Mesenchymal stem cell (in vitro differentiated cells and primary cell): Measurements from ENCODE around the gene IKZF2.
A peak's percentile ranks its signal among the peaks of the same experiment; 100 is the strongest.

Source experiments
- DNase-seq: peaks from one replicate; pipeline ENCODE4 v3.0.0-alpha.2; 2013
- H2AFZ ChIP-seq: one replicate; pipeline ENCODE4 v1.6.1; 2013; ENCODE audit warnings: low read depth, mild to moderate bottlenecking, control low read depth, inconsistent platforms, low read length, moderate library complexity
- H2AK5ac ChIP-seq: 2 replicates; pipeline ENCODE4 v1.6.1; 2013; ENCODE audit warnings: low read length, moderate library complexity, mild to moderate bottlenecking, inconsistent platforms; ENCODE audit not compliant: severe bottlenecking
- H2BK120ac ChIP-seq: one replicate; pipeline ENCODE4 v1.6.1; 2013; ENCODE audit warnings: low read depth, mild to moderate bottlenecking, inconsistent platforms, low read length, moderate library complexity
- H2BK12ac ChIP-seq, 2 experiments: one replicate each; pipeline ENCODE4 v1.6.1; 2013; ENCODE audit warnings: inconsistent platforms in 2 of 2, low read length in 2 of 2, mild to moderate bottlenecking in 2 of 2, moderate library complexity in 2 of 2, control low read depth in 1 of 2
- H2BK15ac ChIP-seq: one replicate; pipeline ENCODE4 v1.6.1; 2013; ENCODE audit warnings: mild to moderate bottlenecking, low read depth, inconsistent platforms; ENCODE audit not compliant: poor library complexity, severe bottlenecking
- H2BK5ac ChIP-seq: 2 replicates; pipeline ENCODE4 v1.6.1; 2013; ENCODE audit warnings: low read depth, mild to moderate bottlenecking, low read length, control low read depth, inconsistent platforms; ENCODE audit not compliant: poor library complexity, severe bottlenecking
- H3K14ac ChIP-seq, 2 experiments: one replicate each; pipeline ENCODE4 v1.6.1; 2013; ENCODE audit warnings: inconsistent platforms in 2 of 2, low read length in 2 of 2, control low read depth in 1 of 2, mild to moderate bottlenecking in 1 of 2, moderate library complexity in 1 of 2
- H3K18ac ChIP-seq, 2 experiments: one replicate each; pipeline ENCODE4 v1.6.1; 2013; ENCODE audit warnings: inconsistent platforms in 2 of 2, low read length in 2 of 2, control low read depth in 1 of 2, low read depth in 1 of 2, mild to moderate bottlenecking in 1 of 2
- H3K23ac ChIP-seq, 2 experiments: one replicate each; pipeline ENCODE4 v1.6.1; 2013; ENCODE audit warnings: inconsistent platforms in 2 of 2, low read length in 2 of 2, mild to moderate bottlenecking in 2 of 2, moderate library complexity in 2 of 2, control low read depth in 1 of 2
- H3K27ac ChIP-seq: 2 replicates; pipeline ENCODE4 v1.5.1; 2013; ENCODE audit warnings: mild to moderate bottlenecking, moderate library complexity, low read length, control low read depth, inconsistent platforms; ENCODE audit not compliant: poor library complexity, severe bottlenecking
- H3K27me3 ChIP-seq, 2 experiments: 2 replicates each; pipeline versions ENCODE4 v1.6.1 to v1.7.0; 2013; ENCODE audit warnings: low read length in 2 of 2, mild to moderate bottlenecking in 2 of 2, moderate library complexity in 2 of 2, control low read depth in 1 of 2, inconsistent platforms in 1 of 2; ENCODE audit not compliant: control insufficient read depth in 1 of 2, insufficient read depth in 1 of 2
- H3K36me3 ChIP-seq, 2 experiments: 2 replicates each; pipeline versions ENCODE4 v1.6.1 to v1.7.0; 2013; ENCODE audit warnings: low read length in 2 of 2, control low read depth in 1 of 2, inconsistent platforms in 1 of 2, low read depth in 1 of 2, mild to moderate bottlenecking in 1 of 2; ENCODE audit not compliant: insufficient read depth in 2 of 2, control insufficient read depth in 1 of 2
- H3K4ac ChIP-seq, 2 experiments: one replicate each; pipeline ENCODE4 v1.6.1; 2013; ENCODE audit warnings: inconsistent platforms in 2 of 2, low read length in 2 of 2, mild to moderate bottlenecking in 2 of 2, moderate library complexity in 2 of 2, control low read depth in 1 of 2, low read depth in 1 of 2
- H3K4me1 ChIP-seq: 2 replicates; pipeline ENCODE4 v1.6.1; 2013; ENCODE audit warnings: low read depth, low read length, control low read depth; ENCODE audit not compliant: control insufficient read depth, insufficient read depth
- H3K4me2 ChIP-seq: 2 replicates; pipeline ENCODE4 v1.6.1; 2013; ENCODE audit warnings: low read length, mild to moderate bottlenecking, inconsistent platforms; ENCODE audit not compliant: poor library complexity, severe bottlenecking
- H3K4me3 ChIP-seq, 2 experiments: 2 replicates each; pipeline versions ENCODE4 v1.5.1 to v1.7.0; 2013; ENCODE audit warnings: low read length in 2 of 2, mild to moderate bottlenecking in 2 of 2, control low read depth in 1 of 2, low read depth in 1 of 2; ENCODE audit not compliant: insufficient read depth in 1 of 2
- H3K79me1 ChIP-seq: replicated peaks from 2 replicates; pipeline ENCODE4 v1.6.1; 2013; ENCODE audit warnings: mild to moderate bottlenecking, control low read depth, low read length, inconsistent platforms; ENCODE audit not compliant: poor library complexity, severe bottlenecking
- H3K9ac ChIP-seq: 2 replicates; pipeline ENCODE4 v1.7.0; 2013; ENCODE audit warnings: mild to moderate bottlenecking, low read length, moderate library complexity
- H3K9me3 ChIP-seq: 2 replicates; pipeline ENCODE4 v1.7.0; 2013; ENCODE audit warnings: mild to moderate bottlenecking, low read length; ENCODE audit not compliant: control insufficient read depth
- H4K8ac ChIP-seq: one replicate; pipeline ENCODE4 v1.6.1; 2013; ENCODE audit warnings: inconsistent platforms, mild to moderate bottlenecking, low read length, moderate library complexity
- H4K91ac ChIP-seq: one replicate; pipeline ENCODE4 v1.6.1; 2013; ENCODE audit warnings: mild to moderate bottlenecking, low read length, inconsistent platforms
- WGBS: methylation state at CpG from one replicate; pipeline ENCODE4 v1.1.7; 2013; ENCODE audit warnings: mixed read lengths; 5-methylcytosine and 5-hydroxymethylcytosine counted together

IKZF2 gene

DNA sequence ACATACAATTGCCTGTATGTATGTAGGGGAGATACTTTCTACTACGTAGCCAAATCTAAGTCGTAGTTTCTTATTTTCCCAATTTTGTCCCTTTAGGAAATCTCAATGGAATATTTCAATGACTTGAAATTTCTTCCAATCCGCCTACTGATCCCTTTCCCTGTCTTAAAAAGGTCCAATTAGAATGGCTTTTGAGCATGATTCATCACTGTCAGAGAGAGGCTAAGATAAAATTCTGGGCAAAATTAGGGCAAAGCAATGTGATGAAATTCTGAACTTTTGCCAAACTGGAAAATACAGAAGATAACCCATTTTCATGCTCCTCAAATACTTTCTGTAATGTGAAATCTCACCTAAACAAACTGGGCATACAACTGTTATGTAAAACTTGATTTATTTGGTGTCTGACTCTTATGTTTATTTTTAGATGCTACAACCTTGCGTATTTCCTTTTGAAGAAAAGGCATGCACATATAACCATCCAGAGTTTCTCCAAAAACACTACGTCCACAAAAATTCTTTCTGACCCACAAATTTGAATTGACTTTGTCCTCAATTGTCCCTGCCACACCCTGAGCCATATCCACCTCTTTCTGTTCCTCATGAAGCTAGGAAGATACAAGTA, 147.1 kb downstream of the IKZF2 start:
- Histone ChIP-seq H3K23ac (no peak overlapping the region), H2AFZ (no peak overlapping the region), H3K9ac (no peak overlapping the region), H3K36me3 (peaks cover 7 to 14% of the 10 kb centered on the region in 2 experiments), H3K27me3 (no peaks in the 10 kb centered on the region), H3K4me2 (no peak overlapping the region), H2BK15ac (no peak overlapping the region), H4K91ac (no peak overlapping the region), H3K4me3 (no peak overlapping the region), H2BK120ac (no peak overlapping the region), H3K79me1 (no peaks in the 10 kb centered on the region), H4K8ac (no peak overlapping the region), H3K27ac (no peak overlapping the region), H3K18ac (no peak overlapping the region), H2BK12ac (no peak overlapping the region), H2AK5ac (no peak overlapping the region), H2BK5ac (no peak overlapping the region), H3K4ac (no peak overlapping the region), H3K4me1 (no peaks in the 10 kb centered on the region), H3K9me3 (no peaks in the 10 kb centered on the region), H3K14ac (no peak overlapping the region)
- DNase-seq: no peak
- 85% methylated on average over 5 of the region's 5 CpGs for WGBS

DNA sequence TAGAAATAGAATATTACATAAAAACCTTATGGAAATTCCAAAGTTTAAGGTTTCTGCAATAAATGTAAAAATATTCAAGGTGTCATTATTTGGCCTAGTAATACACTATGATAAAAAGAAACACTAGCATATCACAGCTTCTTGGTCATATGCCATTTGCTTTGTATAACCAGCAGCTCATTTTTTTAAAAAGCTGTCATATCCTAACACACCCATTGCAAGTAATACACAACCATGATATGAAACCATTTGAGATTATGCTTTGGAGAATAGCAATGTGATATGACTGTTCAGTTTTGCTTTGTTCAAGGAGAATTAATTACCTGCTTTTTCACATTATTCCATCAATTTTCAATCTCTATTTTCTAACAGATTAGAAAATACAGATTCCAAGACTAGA, 149.0 kb downstream of the IKZF2 start:
- Histone ChIP-seq H2BK5ac (no peak overlapping the region), H3K4ac (no peak overlapping the region), H3K14ac (no peak overlapping the region), H2BK12ac (no peak overlapping the region), H3K18ac (no peak overlapping the region), H3K4me1 (no peaks in the 10 kb centered on the region), H4K91ac (no peak overlapping the region), H2AK5ac (no peak overlapping the region), H3K27me3 (no peaks in the 10 kb centered on the region), H3K36me3 (peaks cover 3 to 7% of the 10 kb centered on the region in 2 experiments), H2BK15ac (no peak overlapping the region), H2AFZ (no peak overlapping the region), H3K23ac (no peak overlapping the region), H3K27ac (no peak overlapping the region), H3K9me3 (no peaks in the 10 kb centered on the region), H3K9ac (no peak overlapping the region), H4K8ac (no peak overlapping the region), H3K79me1 (no peaks in the 10 kb centered on the region), H2BK120ac (no peak overlapping the region), H3K4me2 (no peak overlapping the region), H3K4me3 (no peak overlapping the region)
- DNase-seq: no peak

DNA sequence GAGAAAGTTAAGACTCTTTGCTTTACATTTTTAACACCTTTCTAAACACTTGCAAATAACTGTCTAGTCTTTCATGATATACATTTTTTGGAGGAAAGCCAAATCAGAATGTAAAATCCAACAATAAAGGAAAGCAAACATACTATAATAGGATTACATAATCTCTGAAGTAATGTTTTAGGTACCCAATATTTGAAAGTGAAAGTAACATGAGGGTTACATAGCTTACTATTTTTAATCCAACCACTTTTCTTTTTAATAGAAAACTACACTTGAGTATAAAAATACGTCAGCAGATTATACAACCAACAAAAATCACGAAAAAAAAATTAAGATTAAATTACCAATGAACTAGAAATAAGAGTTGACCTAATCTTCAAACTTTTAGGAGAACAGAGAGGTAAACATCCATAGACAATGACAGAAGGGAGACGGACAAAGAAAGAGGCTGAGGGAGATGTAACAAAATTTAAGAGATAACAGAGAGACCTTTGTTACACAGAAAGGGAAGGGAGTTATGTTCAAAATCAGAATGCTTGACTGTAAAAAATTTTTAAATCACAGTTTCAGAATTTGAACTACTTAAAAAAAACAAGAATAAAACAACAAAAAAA, 150.0 kb downstream of the IKZF2 start:
- Histone ChIP-seq H3K23ac (no peak overlapping the region), H3K36me3 (no peaks in the 10 kb centered on the region), H4K91ac (no peak overlapping the region), H3K4ac (no peak overlapping the region), H2AFZ (no peak overlapping the region), H3K4me2 (no peak overlapping the region), H3K27ac (no peak overlapping the region), H3K14ac (no peak overlapping the region), H2BK12ac (no peak overlapping the region), H2BK5ac (no peak overlapping the region), H4K8ac (no peak overlapping the region), H3K4me3 (peak overlapping the region in 1 of 2 experiments; percentile 39), H2BK15ac (no peak overlapping the region), H3K79me1 (no peaks in the 10 kb centered on the region), H2BK120ac (no peak overlapping the region), H2AK5ac (no peak overlapping the region), H3K4me1 (no peaks in the 10 kb centered on the region), H3K9me3 (no peaks in the 10 kb centered on the region), H3K18ac (no peak overlapping the region), H3K27me3 (no peaks in the 10 kb centered on the region), H3K9ac (peak overlapping the region; percentile 85)
- no peak for DNase-seq
- 100% methylated on average over 1 of the region's 3 CpGs for WGBS

DNA sequence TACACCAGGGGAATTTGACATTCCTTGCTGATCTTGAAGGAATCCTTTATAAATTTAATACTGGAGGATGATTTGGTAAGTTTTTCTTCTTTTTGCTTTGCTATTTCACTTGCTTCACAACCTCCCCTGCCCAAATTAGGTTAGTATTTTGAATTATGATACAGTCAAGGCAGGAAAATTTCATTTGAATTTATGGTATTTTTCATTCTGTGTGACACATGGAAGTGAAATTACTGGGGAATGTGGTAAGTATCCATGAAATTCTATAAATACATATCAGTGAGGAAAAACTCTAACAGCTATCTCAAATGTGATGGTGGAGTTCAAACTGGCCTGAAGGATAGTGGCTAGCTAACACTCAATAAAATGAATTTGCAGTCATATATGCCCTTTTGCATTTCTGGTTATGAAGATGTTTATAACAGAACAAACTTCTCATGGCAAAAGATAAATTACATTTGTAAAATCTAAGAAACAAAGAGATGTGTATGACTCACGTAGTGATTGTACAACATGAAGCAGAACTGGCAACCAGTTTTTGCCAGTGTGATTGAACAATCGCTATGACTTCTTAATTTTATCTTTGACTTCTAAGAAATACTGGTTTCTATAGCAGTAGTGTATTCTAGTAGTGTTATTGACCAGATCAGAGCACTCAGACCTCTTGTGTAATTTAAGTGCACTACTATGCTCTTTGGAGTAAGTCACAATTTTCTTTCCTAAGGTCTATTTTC, 152.6 kb downstream of the IKZF2 start:
- no peak overlapping the region for H2AFZ ChIP-seq
- no peak overlapping the region for H3K4ac ChIP-seq
- no peak overlapping the region for H3K27ac ChIP-seq
- no peak overlapping the region for H3K14ac ChIP-seq
- no peak for DNase-seq
- H2BK12ac ChIP-seq: no peak overlapping the region
- no peak overlapping the region for H3K4me3 ChIP-seq
- no peaks in the 10 kb centered on the region for H3K9me3 ChIP-seq
- no peak overlapping the region for H2BK5ac ChIP-seq
- no peak overlapping the region for H4K91ac ChIP-seq
- no peaks in the 10 kb centered on the region for H3K4me1 ChIP-seq
- H2AK5ac ChIP-seq: no peak overlapping the region
- H4K8ac ChIP-seq: no peak overlapping the region
- H3K27me3 ChIP-seq: no peaks in the 10 kb centered on the region
- H3K36me3 ChIP-seq: no peaks in the 10 kb centered on the region
- H3K18ac ChIP-seq: no peak overlapping the region
- no peak overlapping the region for H3K9ac ChIP-seq
- H2BK15ac ChIP-seq: no peak overlapping the region
- no peak overlapping the region for H3K4me2 ChIP-seq
- H3K23ac ChIP-seq: no peak overlapping the region
- H3K79me1 ChIP-seq: no peaks in the 10 kb centered on the region
- no peak overlapping the region for H2BK120ac ChIP-seq
- 96% methylated on average over 2 of the region's 2 CpGs for WGBS
